ENCODE results near the gene WRAP73. TPM values are rescaled to one million over a fixed set of nuclear protein-coding genes. Genes with fewer than 3 reads are reported as not detected.

WRAP73 gene
- total and polyA plus RNA-seq, 9 of the 15 experiments (the other 6 are each of a cell fraction or from before 2014, with no cell fraction given) = 4.3 to 51.8 (median 30.1) TPM

DNA sequence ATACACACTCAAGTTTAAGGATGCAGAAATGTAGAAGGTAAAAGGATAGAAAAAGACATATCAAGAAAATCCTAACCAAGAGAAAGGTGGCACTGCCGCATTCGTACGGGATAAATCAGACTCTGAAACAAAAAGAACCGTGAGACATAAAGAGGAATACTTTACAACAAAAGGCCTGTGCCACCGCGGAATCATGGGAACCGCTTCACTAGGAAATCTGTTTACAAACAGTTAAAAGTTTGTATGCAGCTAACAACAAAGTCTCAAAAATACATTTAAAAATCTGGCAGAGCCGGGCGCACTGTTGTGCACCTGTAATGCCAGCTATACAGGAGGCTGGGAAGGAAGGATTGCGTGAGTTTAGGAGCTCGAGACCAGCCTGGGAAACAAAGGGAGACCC is 8.1 kb downstream of the WRAP73 start:
- H3K4me1 ChIP-seq (replicated peaks in 1 of 2; ENCODE audit: control insufficient read depth in 2 of 2, insufficient read depth in 2 of 2, low read length in 2 of 2) = peaks cover 0 to 8% of the 10 kb centered on the region in 2 experiments; a peak in 1 of 5 replicates
- in situ Hi-C loops (cut with MboI) = no loop called here
- no peak for ATAC-seq
- FAIRE-seq = no peak
- no peaks in the 10 kb centered on the region for H3K27me3 ChIP-seq (ENCODE audit: control insufficient read depth in 2 of 2, insufficient read depth in 2 of 2, low read length in 2 of 2)
- DNase-seq (ENCODE audit: extremely low read depth in 1 of 4, low spot score in 3 of 4) = no peak
- no peaks in the 10 kb centered on the region for H3K9me3 ChIP-seq (replicated peaks; ENCODE audit: control insufficient read depth, insufficient read depth, low read depth, low read length)
- 0 out of 2 replicates have a peak, but pooled peaks cover 7% of the 10 kb centered on the region for H4K20me1 ChIP-seq (replicated peaks; ENCODE audit: control insufficient read depth, insufficient read depth, low read length)
- POLR2A ChIA-PET = interaction anchor here (0.8 to 1.8 kb wide), 2 partner anchors 10 to 11 kb away, joined by 3 to 8 read pairs; no protein-coding TSS in a partner anchor
- no peak overlapping the region for H3K4me3 ChIP-seq
- 87% methylated on average over 11 of the region's 11 CpGs for WGBS (ENCODE audit: insufficient coverage, low coverage, missing lambda C conversion rate)
- BruUV-seq (replicated peaks) = no TSS peak
- CTCF ChIA-PET (ENCODE audit: low intra/inter-chr PET ratio) = no interaction called here
- no peak overlapping the region for H2AFZ ChIP-seq (ENCODE audit: low read depth, low read length)
- H3K9ac ChIP-seq (ENCODE audit: insufficient read depth in 1 of 2, low read depth in 2 of 2, low read length in 2 of 2) = no peak overlapping the region
- H3K79me2 ChIP-seq (ENCODE audit: control insufficient read depth, insufficient read depth, low read length) = no peaks in the 10 kb centered on the region
- intact Hi-C loops (cut with micrococcal nuclease) = no loop called here
- no peaks in the 10 kb centered on the region for H3K9me1 ChIP-seq (ENCODE audit: control insufficient read depth, insufficient read depth, low read length)
- H3K36me3 ChIP-seq (ENCODE audit: control insufficient read depth, insufficient read depth, low read length) = peaks cover 51% of the 10 kb centered on the region; the same call in 2 of the 3 replicates
- no peak overlapping the region for H3K4me2 ChIP-seq (ENCODE audit: insufficient read depth, low read length)
- TF ChIP-seq STAG1 (CRISPR knock-in tag; IDR thresholded peaks at IDR 0.05; ENCODE audit: borderline replicate concordance) = no peak
- TF ChIP-seq, protein P1, sequence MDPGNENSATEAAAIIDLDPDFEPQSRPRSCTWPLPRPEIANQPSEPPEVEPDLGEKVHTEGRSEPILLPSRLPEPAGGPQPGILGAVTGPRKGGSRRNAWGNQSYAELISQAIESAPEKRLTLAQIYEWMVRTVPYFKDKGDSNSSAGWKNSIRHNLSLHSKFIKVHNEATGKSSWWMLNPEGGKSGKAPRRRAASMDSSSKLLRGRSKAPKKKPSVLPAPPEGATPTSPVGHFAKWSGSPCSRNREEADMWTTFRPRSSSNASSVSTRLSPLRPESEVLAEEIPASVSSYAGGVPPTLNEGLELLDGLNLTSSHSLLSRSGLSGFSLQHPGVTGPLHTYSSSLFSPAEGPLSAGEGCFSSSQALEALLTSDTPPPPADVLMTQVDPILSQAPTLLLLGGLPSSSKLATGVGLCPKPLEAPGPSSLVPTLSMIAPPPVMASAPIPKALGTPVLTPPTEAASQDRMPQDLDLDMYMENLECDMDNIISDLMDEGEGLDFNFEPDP (CRISPR knock-in tag; IDR thresholded peaks at IDR 0.05) = no peak
- no peak overlapping the region for H3K27ac ChIP-seq (ENCODE audit: extremely low read depth, low read depth, low read length)
